GM23338 (cell line): Measurements from ENCODE around the gene CRIP3. TPM values are rescaled to one million over a fixed set of nuclear protein-coding genes. Genes with fewer than 3 reads are reported as not detected.

Experiments used
- ATAC-seq: fragments of 200-7000 bp; cut with Tn5 transposase; 3 replicates; pipeline ENCODE4 v1.9.1; 2020
- DNase-seq: peaks from one replicate; pipeline ENCODE4 v3.0.0-alpha.2; 2015; ENCODE audit warnings: low spot score
- H2AFZ ChIP-seq: fragments of 200-600 bp; sonication (generic); 2 replicates; pipeline ENCODE4 v1.8.0; 2016; ENCODE audit warnings: antibody characterized with exemption, mild to moderate bottlenecking, moderate library complexity
- H3F3A ChIP-seq: fragments of 200-600 bp; sonication (generic); replicated peaks from 2 replicates; pipeline ENCODE4 v1.8.0; 2017; ENCODE audit warnings: antibody characterized with exemption, mixed run types, low read depth
- H3K27ac ChIP-seq: fragments of 200-600 bp; sonication (generic); 2 replicates; pipeline ENCODE4 v1.6.1; 2016; ENCODE audit warnings: low read depth
- H3K27me3 ChIP-seq: fragments of 200-600 bp; sonication (generic); 2 replicates; pipeline ENCODE4 v1.8.0; 2016; ENCODE audit warnings: mild to moderate bottlenecking, mixed run types, moderate library complexity; ENCODE audit not compliant: insufficient read depth
- H3K36me3 ChIP-seq: fragments of 200-600 bp; sonication (generic); 2 replicates; pipeline ENCODE4 v1.8.0; 2016; ENCODE audit warnings: mild to moderate bottlenecking; ENCODE audit not compliant: insufficient read depth
- H3K4me1 ChIP-seq: fragments of 200-600 bp; sonication (generic); 2 replicates; pipeline ENCODE4 v1.8.0; 2016; ENCODE audit warnings: mild to moderate bottlenecking, moderate library complexity; ENCODE audit not compliant: insufficient read depth
- H3K4me2 ChIP-seq: fragments of 200-600 bp; sonication (generic); 2 replicates; pipeline ENCODE4 v1.7.1; 2017; ENCODE audit warnings: mixed run types
- H3K4me3 ChIP-seq: fragments of 200-600 bp; sonication (generic); 2 replicates; pipeline ENCODE4 v1.6.1; 2016; ENCODE audit warnings: mixed run types
- H3K79me2 ChIP-seq: fragments of 200-600 bp; sonication (generic); replicated peaks from 2 replicates; pipeline ENCODE4 v1.8.0; 2017; ENCODE audit warnings: mild to moderate bottlenecking; ENCODE audit not compliant: insufficient read depth
- H3K9me2 ChIP-seq: fragments of 200-600 bp; sonication (generic); 2 replicates; pipeline ENCODE4 v1.8.0; 2017; ENCODE audit not compliant: insufficient read depth
- H4K20me1 ChIP-seq: fragments of 200-600 bp; sonication (generic); replicated peaks from 2 replicates; pipeline ENCODE4 v1.8.0; 2017; ENCODE audit warnings: mild to moderate bottlenecking; ENCODE audit not compliant: insufficient read depth
- H3K27ac Mint-ChIP-seq: 2 replicates; pipeline ENCODE4 v1.8.0; 2020; ENCODE audit warnings: inconsistent platforms, mild to moderate bottlenecking, moderate library complexity, mixed read lengths
- H3K27me3 Mint-ChIP-seq: 3 replicates; pipeline ENCODE4 v1.8.0; 2022; ENCODE audit warnings: low read depth, mild to moderate bottlenecking, moderate library complexity, mixed read lengths, inconsistent platforms; ENCODE audit not compliant: insufficient read depth, poor library complexity
- H3K36me3 Mint-ChIP-seq: 3 replicates; pipeline ENCODE4 v1.8.0; 2021; ENCODE audit warnings: low read depth, mild to moderate bottlenecking, inconsistent platforms, moderate library complexity, mixed read lengths
- H3K4me1 Mint-ChIP-seq: 3 replicates; pipeline ENCODE4 v1.8.0; 2020; ENCODE audit warnings: mild to moderate bottlenecking, inconsistent platforms, mixed read lengths
- H3K4me3 Mint-ChIP-seq: 3 replicates; pipeline ENCODE4 v1.8.0; 2021; ENCODE audit warnings: moderate library complexity, mild to moderate bottlenecking, inconsistent platforms, mixed read lengths
- H3K9me3 Mint-ChIP-seq: 3 replicates; pipeline ENCODE4 v1.8.0; 2020; ENCODE audit warnings: moderate library complexity, mild to moderate bottlenecking, inconsistent platforms, mixed read lengths
- EZH2 ChIP-seq: fragments of 200-600 bp; sonication (generic); IDR thresholded peaks from one replicate; pipeline ENCODE4 v1.8.0; 2017; ENCODE audit warnings: antibody characterized with exemption, mild to moderate bottlenecking, low read depth; ENCODE audit not compliant: unreplicated experiment
- EZH2phosphoT487 ChIP-seq: fragments of 200-600 bp; sonication (generic); IDR thresholded peaks from one replicate; pipeline ENCODE4 v1.8.1; 2018; ENCODE audit warnings: antibody characterized with exemption; ENCODE audit not compliant: unreplicated experiment
- NANOG ChIP-seq: IDR thresholded peaks from 2 replicates; pipeline ENCODE4 v1.6.1; 2016; ENCODE audit warnings: antibody characterized with exemption, borderline replicate concordance
- POLR2AphosphoS5 ChIP-seq: IDR thresholded peaks from 2 replicates; pipeline ENCODE4 v1.6.1; 2016; ENCODE audit warnings: antibody characterized with exemption, low read depth
- STAT1 ChIP-seq: IDR thresholded peaks from one replicate; pipeline ENCODE4 v1.6.1; 2016; ENCODE audit warnings: antibody characterized with exemption; ENCODE audit not compliant: unreplicated experiment
- ZNF331 ChIP-seq: fragments of 250-450 bp; sonication (Bioruptor Pico); IDR thresholded peaks from 2 replicates; pipeline ENCODE4 v1.5.0; 2020; ENCODE audit warnings: low read depth, mild to moderate bottlenecking, moderate library complexity
- polyA plus RNA-seq: library from polyadenylated mRNA; unstranded; fragments of >200 nt; fragmentation: Nextera tagmentation; extraction: Ambion mirVana; gene quantifications from 2 replicates; pipeline ENCODE4 v1.2.1, GENCODE V29; 2016
- total RNA-seq: library from RNA; depleted of rRNA; stranded (reverse); fragments of >200 nt; shearing (Covaris generic); gene quantifications from 2 replicates; pipeline ENCODE4 v1.2.3, GENCODE V29; 2014
- TF ChIP-seq, protein P1 (sequence below): IDR thresholded peaks from one replicate; pipeline ENCODE4 v1.6.1; 2018; ENCODE audit warnings: antibody characterized with exemption; ENCODE audit not compliant: unreplicated experiment
- TF ChIP-seq, protein P2 (sequence below), 2 experiments: fragments of 200-600 bp in 1 of 2; sonication (generic) in 1 of 2; conservative IDR thresholded peaks; 2 replicates each; pipeline versions ENCODE4 v1.5.1 to v1.6.1; 2016 to 2017; ENCODE audit warnings: antibody characterized with exemption in 2 of 2, low read depth in 2 of 2, mild to moderate bottlenecking in 2 of 2, moderate library complexity in 1 of 2
- TF ChIP-seq, protein P3 (sequence below): fragments of 250-450 bp; sonication (Bioruptor Pico); IDR thresholded peaks from 2 replicates; pipeline ENCODE4 v1.5.0; 2020; ENCODE audit warnings: mild to moderate bottlenecking, moderate library complexity

Gene CRIP3
- total and polyA plus RNA-seq, 2 experiments from 2014 or later: 22.0 to 36.0 TPM

DNA sequence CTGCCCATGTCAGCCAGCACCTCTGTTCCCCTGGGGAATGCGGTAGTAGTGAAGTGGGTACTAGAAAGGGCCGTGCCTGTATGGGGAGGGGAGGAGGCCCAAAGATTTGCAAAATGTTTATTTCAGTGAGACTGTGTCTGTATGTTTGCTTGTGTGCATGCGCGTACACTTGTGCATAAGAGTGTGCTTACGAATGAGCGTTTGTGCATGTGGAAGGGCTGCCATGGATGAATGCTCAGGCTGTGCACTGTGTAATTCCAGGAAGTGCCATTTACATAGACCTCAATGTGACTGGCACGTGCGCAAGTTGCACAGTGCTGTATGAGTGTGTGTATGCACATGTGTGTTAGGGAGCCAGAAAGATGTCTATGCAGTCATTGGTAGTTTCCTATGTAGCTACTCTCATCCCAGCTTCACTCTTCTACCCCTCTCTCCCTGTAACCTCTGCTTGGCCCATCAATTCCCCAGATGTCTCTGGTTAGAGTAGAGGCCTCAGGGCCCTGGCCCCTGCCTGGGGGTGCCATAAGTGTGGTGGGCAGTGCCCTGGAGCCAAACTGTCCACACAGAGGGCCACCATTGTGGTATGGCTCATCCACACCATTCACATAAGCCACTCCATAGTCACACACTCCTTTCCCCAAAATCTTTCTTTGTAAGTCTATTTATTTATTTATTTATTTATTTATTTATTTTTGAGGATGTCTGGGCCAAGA is 37.4 kb downstream of the CRIP3 start:
- Histone ChIP-seq H3K9me2 (no peaks in the 10 kb centered on the region), H3K27ac (no peak overlapping the region), H3K4me3 (no peak overlapping the region), H3K4me1 (peaks cover 17% of the 10 kb centered on the region), H3F3A (no peaks in the 10 kb centered on the region), H4K20me1 (no peaks in the 10 kb centered on the region), H3K27me3 (peaks cover 81% of the 10 kb centered on the region), H3K79me2 (no peaks in the 10 kb centered on the region), H3K36me3 (no peaks in the 10 kb centered on the region), H2AFZ (no peak overlapping the region), H3K4me2 (no peak overlapping the region)
- Mint-ChIP-seq H3K36me3 (no peaks in the 10 kb centered on the region), H3K4me3 (no peak overlapping the region), H3K9me3 (no peaks in the 10 kb centered on the region), H3K4me1 (peaks cover 43% of the 10 kb centered on the region), H3K27ac (no peak overlapping the region), H3K27me3 (peaks cover 62% of the 10 kb centered on the region)
- no peak for ATAC-seq
- TF ChIP-seq, protein P1, sequence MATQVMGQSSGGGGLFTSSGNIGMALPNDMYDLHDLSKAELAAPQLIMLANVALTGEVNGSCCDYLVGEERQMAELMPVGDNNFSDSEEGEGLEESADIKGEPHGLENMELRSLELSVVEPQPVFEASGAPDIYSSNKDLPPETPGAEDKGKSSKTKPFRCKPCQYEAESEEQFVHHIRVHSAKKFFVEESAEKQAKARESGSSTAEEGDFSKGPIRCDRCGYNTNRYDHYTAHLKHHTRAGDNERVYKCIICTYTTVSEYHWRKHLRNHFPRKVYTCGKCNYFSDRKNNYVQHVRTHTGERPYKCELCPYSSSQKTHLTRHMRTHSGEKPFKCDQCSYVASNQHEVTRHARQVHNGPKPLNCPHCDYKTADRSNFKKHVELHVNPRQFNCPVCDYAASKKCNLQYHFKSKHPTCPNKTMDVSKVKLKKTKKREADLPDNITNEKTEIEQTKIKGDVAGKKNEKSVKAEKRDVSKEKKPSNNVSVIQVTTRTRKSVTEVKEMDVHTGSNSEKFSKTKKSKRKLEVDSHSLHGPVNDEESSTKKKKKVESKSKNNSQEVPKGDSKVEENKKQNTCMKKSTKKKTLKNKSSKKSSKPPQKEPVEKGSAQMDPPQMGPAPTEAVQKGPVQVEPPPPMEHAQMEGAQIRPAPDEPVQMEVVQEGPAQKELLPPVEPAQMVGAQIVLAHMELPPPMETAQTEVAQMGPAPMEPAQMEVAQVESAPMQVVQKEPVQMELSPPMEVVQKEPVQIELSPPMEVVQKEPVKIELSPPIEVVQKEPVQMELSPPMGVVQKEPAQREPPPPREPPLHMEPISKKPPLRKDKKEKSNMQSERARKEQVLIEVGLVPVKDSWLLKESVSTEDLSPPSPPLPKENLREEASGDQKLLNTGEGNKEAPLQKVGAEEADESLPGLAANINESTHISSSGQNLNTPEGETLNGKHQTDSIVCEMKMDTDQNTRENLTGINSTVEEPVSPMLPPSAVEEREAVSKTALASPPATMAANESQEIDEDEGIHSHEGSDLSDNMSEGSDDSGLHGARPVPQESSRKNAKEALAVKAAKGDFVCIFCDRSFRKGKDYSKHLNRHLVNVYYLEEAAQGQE: no peak
- TF ChIP-seq, protein P2, sequence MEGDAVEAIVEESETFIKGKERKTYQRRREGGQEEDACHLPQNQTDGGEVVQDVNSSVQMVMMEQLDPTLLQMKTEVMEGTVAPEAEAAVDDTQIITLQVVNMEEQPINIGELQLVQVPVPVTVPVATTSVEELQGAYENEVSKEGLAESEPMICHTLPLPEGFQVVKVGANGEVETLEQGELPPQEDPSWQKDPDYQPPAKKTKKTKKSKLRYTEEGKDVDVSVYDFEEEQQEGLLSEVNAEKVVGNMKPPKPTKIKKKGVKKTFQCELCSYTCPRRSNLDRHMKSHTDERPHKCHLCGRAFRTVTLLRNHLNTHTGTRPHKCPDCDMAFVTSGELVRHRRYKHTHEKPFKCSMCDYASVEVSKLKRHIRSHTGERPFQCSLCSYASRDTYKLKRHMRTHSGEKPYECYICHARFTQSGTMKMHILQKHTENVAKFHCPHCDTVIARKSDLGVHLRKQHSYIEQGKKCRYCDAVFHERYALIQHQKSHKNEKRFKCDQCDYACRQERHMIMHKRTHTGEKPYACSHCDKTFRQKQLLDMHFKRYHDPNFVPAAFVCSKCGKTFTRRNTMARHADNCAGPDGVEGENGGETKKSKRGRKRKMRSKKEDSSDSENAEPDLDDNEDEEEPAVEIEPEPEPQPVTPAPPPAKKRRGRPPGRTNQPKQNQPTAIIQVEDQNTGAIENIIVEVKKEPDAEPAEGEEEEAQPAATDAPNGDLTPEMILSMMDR (conservative IDR thresholded peaks at IDR 0.05; ENCODE audit: low read depth in 2 of 2): no peak
- TF ChIP-seq EZH2 (no peak), STAT1 (no peak), POLR2AphosphoS5 (no peak), NANOG (no peak), ZNF331 (CRISPR knock-in tag) (no peak), EZH2phosphoT487 (no peak)
- TF ChIP-seq, protein P3, sequence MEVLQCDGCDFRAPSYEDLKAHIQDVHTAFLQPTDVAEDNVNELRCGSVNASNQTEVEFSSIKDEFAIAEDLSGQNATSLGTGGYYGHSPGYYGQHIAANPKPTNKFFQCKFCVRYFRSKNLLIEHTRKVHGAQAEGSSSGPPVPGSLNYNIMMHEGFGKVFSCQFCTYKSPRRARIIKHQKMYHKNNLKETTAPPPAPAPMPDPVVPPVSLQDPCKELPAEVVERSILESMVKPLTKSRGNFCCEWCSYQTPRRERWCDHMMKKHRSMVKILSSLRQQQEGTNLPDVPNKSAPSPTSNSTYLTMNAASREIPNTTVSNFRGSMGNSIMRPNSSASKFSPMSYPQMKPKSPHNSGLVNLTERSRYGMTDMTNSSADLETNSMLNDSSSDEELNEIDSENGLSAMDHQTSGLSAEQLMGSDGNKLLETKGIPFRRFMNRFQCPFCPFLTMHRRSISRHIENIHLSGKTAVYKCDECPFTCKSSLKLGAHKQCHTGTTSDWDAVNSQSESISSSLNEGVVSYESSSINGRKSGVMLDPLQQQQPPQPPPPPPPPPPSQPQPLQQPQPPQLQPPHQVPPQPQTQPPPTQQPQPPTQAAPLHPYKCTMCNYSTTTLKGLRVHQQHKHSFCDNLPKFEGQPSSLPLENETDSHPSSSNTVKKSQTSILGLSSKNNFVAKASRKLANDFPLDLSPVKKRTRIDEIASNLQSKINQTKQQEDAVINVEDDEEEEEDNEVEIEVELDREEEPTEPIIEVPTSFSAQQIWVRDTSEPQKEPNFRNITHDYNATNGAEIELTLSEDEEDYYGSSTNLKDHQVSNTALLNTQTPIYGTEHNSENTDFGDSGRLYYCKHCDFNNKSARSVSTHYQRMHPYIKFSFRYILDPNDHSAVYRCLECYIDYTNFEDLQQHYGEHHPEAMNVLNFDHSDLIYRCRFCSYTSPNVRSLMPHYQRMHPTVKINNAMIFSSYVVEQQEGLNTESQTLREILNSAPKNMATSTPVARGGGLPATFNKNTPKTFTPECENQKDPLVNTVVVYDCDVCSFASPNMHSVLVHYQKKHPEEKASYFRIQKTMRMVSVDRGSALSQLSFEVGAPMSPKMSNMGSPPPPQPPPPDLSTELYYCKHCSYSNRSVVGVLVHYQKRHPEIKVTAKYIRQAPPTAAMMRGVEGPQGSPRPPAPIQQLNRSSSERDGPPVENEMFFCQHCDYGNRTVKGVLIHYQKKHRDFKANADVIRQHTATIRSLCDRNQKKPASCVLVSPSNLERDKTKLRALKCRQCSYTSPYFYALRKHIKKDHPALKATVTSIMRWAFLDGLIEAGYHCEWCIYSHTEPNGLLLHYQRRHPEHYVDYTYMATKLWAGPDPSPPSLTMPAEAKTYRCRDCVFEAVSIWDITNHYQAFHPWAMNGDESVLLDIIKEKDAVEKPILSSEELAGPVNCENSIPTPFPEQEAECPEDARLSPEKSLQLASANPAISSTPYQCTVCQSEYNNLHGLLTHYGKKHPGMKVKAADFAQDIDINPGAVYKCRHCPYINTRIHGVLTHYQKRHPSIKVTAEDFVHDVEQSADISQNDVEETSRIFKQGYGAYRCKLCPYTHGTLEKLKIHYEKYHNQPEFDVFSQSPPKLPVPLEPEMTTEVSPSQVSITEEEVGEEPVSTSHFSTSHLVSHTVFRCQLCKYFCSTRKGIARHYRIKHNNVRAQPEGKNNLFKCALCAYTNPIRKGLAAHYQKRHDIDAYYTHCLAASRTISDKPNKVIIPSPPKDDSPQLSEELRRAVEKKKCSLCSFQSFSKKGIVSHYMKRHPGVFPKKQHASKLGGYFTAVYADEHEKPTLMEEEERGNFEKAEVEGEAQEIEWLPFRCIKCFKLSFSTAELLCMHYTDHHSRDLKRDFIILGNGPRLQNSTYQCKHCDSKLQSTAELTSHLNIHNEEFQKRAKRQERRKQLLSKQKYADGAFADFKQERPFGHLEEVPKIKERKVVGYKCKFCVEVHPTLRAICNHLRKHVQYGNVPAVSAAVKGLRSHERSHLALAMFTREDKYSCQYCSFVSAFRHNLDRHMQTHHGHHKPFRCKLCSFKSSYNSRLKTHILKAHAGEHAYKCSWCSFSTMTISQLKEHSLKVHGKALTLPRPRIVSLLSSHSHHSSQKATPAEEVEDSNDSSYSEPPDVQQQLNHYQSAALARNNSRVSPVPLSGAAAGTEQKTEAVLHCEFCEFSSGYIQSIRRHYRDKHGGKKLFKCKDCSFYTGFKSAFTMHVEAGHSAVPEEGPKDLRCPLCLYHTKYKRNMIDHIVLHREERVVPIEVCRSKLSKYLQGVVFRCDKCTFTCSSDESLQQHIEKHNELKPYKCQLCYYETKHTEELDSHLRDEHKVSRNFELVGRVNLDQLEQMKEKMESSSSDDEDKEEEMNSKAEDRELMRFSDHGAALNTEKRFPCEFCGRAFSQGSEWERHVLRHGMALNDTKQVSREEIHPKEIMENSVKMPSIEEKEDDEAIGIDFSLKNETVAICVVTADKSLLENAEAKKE: no peak
- no peak for DNase-seq
